NCI-H526 treated with DMSO at 0.1 percent for 48 hours (cell line): ENCODE measurements around the gene SLC28A1.
"Not testable (repeated sequence)": the region's sequence is repeated elsewhere in the genome, so short reads cannot be mapped to it uniquely, and the experiment has no call there.

Experiments
- DNase-seq: peaks from one replicate; lab custom pipeline; 2025; lab: John Stamatoyannopoulos, UW

Gene SLC28A1

GRCh38 chr15:84861781-84862180 is 22.7 kb upstream of the SLC28A1 start:
- no peak for DNase-seq

- DNase-seq = no peak
Measured at GRCh38 chr15:84862214-84862975, 22.1 kb upstream of the SLC28A1 start.

- no peak for DNase-seq
Measured at GRCh38 chr15:84863565-84864443, 20.7 kb upstream of the SLC28A1 start.

- DNase-seq = no peak
Measured at GRCh38 chr15:84864444-84864795, 20.0 kb upstream of the SLC28A1 start.

GRCh38 chr15:84865074-84865569 is 19.3 kb upstream of the SLC28A1 start:
- no peak for DNase-seq

- DNase-seq = no peak
Measured at GRCh38 chr15:84868037-84868880, 16.2 kb upstream of the SLC28A1 start.

GRCh38 chr15:84869510-84869909 is 15.0 kb upstream of the SLC28A1 start:
- no peak for DNase-seq

GRCh38 chr15:84871428-84871985 is 13.0 kb upstream of the SLC28A1 start:
- DNase-seq = no peak

- no peak for DNase-seq
Measured at GRCh38 chr15:84872009-84872910, 12.2 kb upstream of the SLC28A1 start.

GRCh38 chr15:84873997-84874396 is 10.5 kb upstream of the SLC28A1 start:
- DNase-seq = no peak

GRCh38 chr15:84874981-84875699 is 9.3 kb upstream of the SLC28A1 start:
- DNase-seq = no peak

- DNase-seq = no peak
Measured at GRCh38 chr15:84876269-84876668, 8.2 kb upstream of the SLC28A1 start.

- DNase-seq = not testable (repeated sequence)
Measured at GRCh38 chr15:84877701-84878100, 6.8 kb upstream of the SLC28A1 start.

GRCh38 chr15:84878504-84878903 is 6.0 kb upstream of the SLC28A1 start:
- DNase-seq = peak; percentile 21

- no peak for DNase-seq
Measured at GRCh38 chr15:84879088-84879780, 5.2 kb upstream of the SLC28A1 start.

GRCh38 chr15:84880007-84880406 is 4.5 kb upstream of the SLC28A1 start:
- DNase-seq = no peak

GRCh38 chr15:84880822-84881519 is 3.5 kb upstream of the SLC28A1 start:
- no peak for DNase-seq

GRCh38 chr15:84881520-84881830 is 3.0 kb upstream of the SLC28A1 start:
- no peak for DNase-seq

GRCh38 chr15:84883466-84883865 is 996 bp upstream of the SLC28A1 start:
- no peak for DNase-seq
